Breast epithelium (tissue), 4 donors: ENCODE results near the gene IGSF21. TPM values are rescaled to one million over a fixed set of nuclear protein-coding genes. Genes with fewer than 3 reads are reported as not detected.
"Not testable (repeated sequence)": the region's sequence is repeated elsewhere in the genome, so short reads cannot be mapped to it uniquely, and the experiment has no call there.

Experiments used
- DNase-seq, 2 donors: peaks; one replicate each; pipeline ENCODE4 v3.0.0-alpha.2; 2019; ENCODE audit warnings: low spot score in 2 of 2
- H3K27ac ChIP-seq, 2 donors: fragments of 200-600 bp; sonication (generic) in 1 of 2; one replicate each; pipeline ENCODE4 v1.5.1; 2016 to 2019; ENCODE audit warnings: mild to moderate bottlenecking in 1 of 2
- H3K27me3 ChIP-seq, 2 donors: fragments of 200-600 bp; sonication (generic) in 1 of 2; one replicate each; pipeline versions ENCODE4 v1.5.1 to v1.6.0; 2017 to 2019; ENCODE audit warnings: control low read depth in 1 of 2, mild to moderate bottlenecking in 1 of 2
- H3K36me3 ChIP-seq: fragments of 200-600 bp; one replicate; pipeline ENCODE4 v1.5.1; 2019
- H3K4me1 ChIP-seq, 2 donors: fragments of 200-600 bp; sonication (generic); one replicate each; pipeline ENCODE4 v1.5.1; 2016 to 2019; ENCODE audit warnings: control low read depth in 1 of 2
- H3K4me3 ChIP-seq, 3 donors: fragments of 200-600 bp; sonication (generic); 1 replicate in 2 of 3; 2 replicates in 1 of 3; pipeline ENCODE4 v1.5.1; 2016 to 2019; ENCODE audit warnings: mild to moderate bottlenecking in 3 of 3, moderate library complexity in 2 of 3
- H3K9me3 ChIP-seq, 2 donors: fragments of 200-600 bp; sonication (generic) in 1 of 2; one replicate each; pipeline ENCODE4 v1.5.1; 2016 to 2019; ENCODE audit warnings: control low read depth in 1 of 2
- CTCF ChIP-seq, 3 donors: fragments of 450-650 bp; IDR thresholded peaks; one replicate each; pipeline ENCODE4 v1.5.1; 2016 to 2017; ENCODE audit warnings: antibody characterized with exemption in 3 of 3, mild to moderate bottlenecking in 3 of 3, moderate library complexity in 3 of 3
- POLR2A ChIP-seq: fragments of 450-650 bp; IDR thresholded peaks from one replicate; pipeline ENCODE4 v1.6.1; 2016; ENCODE audit warnings: antibody characterized with exemption, mild to moderate bottlenecking, moderate library complexity
- POLR2AphosphoS5 ChIP-seq, 3 donors: sonication (generic); formaldehyde crosslinking; IDR thresholded peaks; one replicate each; pipeline ENCODE4 v1.6.1; 2017; ENCODE audit warnings: antibody characterized with exemption in 3 of 3
- intact Hi-C: fragments of 100-400 bp; cut with DNase I; formaldehyde crosslinking; loops from one replicate; pipeline ENCODE4 v1.15.1; 2023; ENCODE audit warnings: low total_unique reads
- total RNA-seq, 3 donors: library from RNA; depleted of rRNA; stranded (reverse); fragments of >200 nt; gene quantifications; one replicate each; pipeline ENCODE4 v1.1.0, GENCODE V29; 2016

IGSF21 gene
- total RNA-seq, 3 donors from 2014 or later, result 4.8 to 9.5 (median 4.8) TPM

- intact Hi-C loops, result no loop called here
- no peak overlapping the region for H3K4me3 ChIP-seq
- H3K27ac ChIP-seq, result no peak overlapping the region
- no peak for TF ChIP-seq CTCF (IDR thresholded peaks at IDR 0.05)
- no peak for TF ChIP-seq POLR2AphosphoS5 (IDR thresholded peaks at IDR 0.05)
- no peak for TF ChIP-seq POLR2A
- no peaks in the 10 kb centered on the region for H3K36me3 ChIP-seq
- H3K4me1 ChIP-seq, result no peaks in the 10 kb centered on the region
- no peaks in the 10 kb centered on the region for H3K9me3 ChIP-seq
- no peak for DNase-seq
- H3K27me3 ChIP-seq, result peaks cover 0 to 15% of the 10 kb centered on the region in 2 donors
These were observed 49.8 kb downstream of the IGSF21 start for GRCh38 chr1:18157352-18157751.

GRCh38 chr1:18157968-18158367, 50.4 kb downstream of the IGSF21 start:
- Histone ChIP-seq H3K27me3 (peaks cover 0 to 15% of the 10 kb centered on the region in 2 donors), H3K9me3 (no peaks in the 10 kb centered on the region), H3K36me3 (no peaks in the 10 kb centered on the region), H3K27ac (no peak overlapping the region), H3K4me3 (no peak overlapping the region), H3K4me1 (no peaks in the 10 kb centered on the region)
- DNase-seq, result no peak
- no peak for TF ChIP-seq POLR2A
- TF ChIP-seq CTCF (IDR thresholded peaks at IDR 0.05), result no peak
- TF ChIP-seq POLR2AphosphoS5 (IDR thresholded peaks at IDR 0.05), result no peak
- intact Hi-C loops, result no loop called here

- Histone ChIP-seq H3K27me3 (peaks cover 0 to 15% of the 10 kb centered on the region in 2 donors), H3K4me1 (no peaks in the 10 kb centered on the region), H3K27ac (no peak overlapping the region), H3K9me3 (no peaks in the 10 kb centered on the region), H3K36me3 (no peaks in the 10 kb centered on the region), H3K4me3 (no peak overlapping the region)
- intact Hi-C loops, result no loop called here
- DNase-seq, result no peak
- TF ChIP-seq POLR2A (no peak), CTCF (IDR thresholded peaks at IDR 0.05) (no peak), POLR2AphosphoS5 (IDR thresholded peaks at IDR 0.05) (no peak)
These were observed 51.1 kb downstream of the IGSF21 start for GRCh38 chr1:18158714-18159113.

- H3K4me1 ChIP-seq, result no peaks in the 10 kb centered on the region
- TF ChIP-seq CTCF (IDR thresholded peaks at IDR 0.05), result no peak
- TF ChIP-seq POLR2A, result no peak
- no peak for TF ChIP-seq POLR2AphosphoS5 (IDR thresholded peaks at IDR 0.05)
- H3K27me3 ChIP-seq, result peaks cover 0 to 15% of the 10 kb centered on the region in 2 donors
- H3K27ac ChIP-seq, result no peak overlapping the region
- no peaks in the 10 kb centered on the region for H3K36me3 ChIP-seq
- H3K4me3 ChIP-seq, result no peak overlapping the region
- intact Hi-C loops, result no loop called here
- DNase-seq, result peak in 1 of 2 donors; percentile 36
- H3K9me3 ChIP-seq, result no peaks in the 10 kb centered on the region
These were observed 52.8 kb downstream of the IGSF21 start for GRCh38 chr1:18160290-18160942.

- TF ChIP-seq POLR2A (no peak), POLR2AphosphoS5 (IDR thresholded peaks at IDR 0.05) (no peak), CTCF (IDR thresholded peaks at IDR 0.05) (no peak)
- intact Hi-C loops, result no loop called here
- peaks cover 0 to 15% of the 10 kb centered on the region in 2 donors for H3K27me3 ChIP-seq
- H3K27ac ChIP-seq, result no peak overlapping the region
- no peaks in the 10 kb centered on the region for H3K4me1 ChIP-seq
- H3K9me3 ChIP-seq, result no peaks in the 10 kb centered on the region
- DNase-seq, result no peak
- H3K4me3 ChIP-seq, result no peak overlapping the region
- no peaks in the 10 kb centered on the region for H3K36me3 ChIP-seq
These were observed 54.1 kb downstream of the IGSF21 start for GRCh38 chr1:18161690-18162089.

- H3K36me3 ChIP-seq, H3K4me1 ChIP-seq, H3K9me3 ChIP-seq, DNase-seq, intact Hi-C loops, H3K4me3 ChIP-seq: not testable (repeated sequence)
- H3K27ac ChIP-seq, result peak overlapping the region in 1 of 2 donors; percentile 20
- H3K27me3 ChIP-seq, result peaks cover 0 to 12% of the 10 kb centered on the region in 2 donors
These were observed 58.0 kb downstream of the IGSF21 start for GRCh38 chr1:18165640-18166039.
